NCI-H2171 treated with DMSO at 0.1 percent for 48 hours (cell line): Measurements from ENCODE around the gene BRD8.
"Not testable (repeated sequence)": the region's sequence is repeated elsewhere in the genome, so short reads cannot be mapped to it uniquely, and the experiment has no call there.

Experiments used
- DNase-seq: peaks from one replicate; lab custom pipeline; 2025; lab: John Stamatoyannopoulos, UW

BRD8 gene, protein sequence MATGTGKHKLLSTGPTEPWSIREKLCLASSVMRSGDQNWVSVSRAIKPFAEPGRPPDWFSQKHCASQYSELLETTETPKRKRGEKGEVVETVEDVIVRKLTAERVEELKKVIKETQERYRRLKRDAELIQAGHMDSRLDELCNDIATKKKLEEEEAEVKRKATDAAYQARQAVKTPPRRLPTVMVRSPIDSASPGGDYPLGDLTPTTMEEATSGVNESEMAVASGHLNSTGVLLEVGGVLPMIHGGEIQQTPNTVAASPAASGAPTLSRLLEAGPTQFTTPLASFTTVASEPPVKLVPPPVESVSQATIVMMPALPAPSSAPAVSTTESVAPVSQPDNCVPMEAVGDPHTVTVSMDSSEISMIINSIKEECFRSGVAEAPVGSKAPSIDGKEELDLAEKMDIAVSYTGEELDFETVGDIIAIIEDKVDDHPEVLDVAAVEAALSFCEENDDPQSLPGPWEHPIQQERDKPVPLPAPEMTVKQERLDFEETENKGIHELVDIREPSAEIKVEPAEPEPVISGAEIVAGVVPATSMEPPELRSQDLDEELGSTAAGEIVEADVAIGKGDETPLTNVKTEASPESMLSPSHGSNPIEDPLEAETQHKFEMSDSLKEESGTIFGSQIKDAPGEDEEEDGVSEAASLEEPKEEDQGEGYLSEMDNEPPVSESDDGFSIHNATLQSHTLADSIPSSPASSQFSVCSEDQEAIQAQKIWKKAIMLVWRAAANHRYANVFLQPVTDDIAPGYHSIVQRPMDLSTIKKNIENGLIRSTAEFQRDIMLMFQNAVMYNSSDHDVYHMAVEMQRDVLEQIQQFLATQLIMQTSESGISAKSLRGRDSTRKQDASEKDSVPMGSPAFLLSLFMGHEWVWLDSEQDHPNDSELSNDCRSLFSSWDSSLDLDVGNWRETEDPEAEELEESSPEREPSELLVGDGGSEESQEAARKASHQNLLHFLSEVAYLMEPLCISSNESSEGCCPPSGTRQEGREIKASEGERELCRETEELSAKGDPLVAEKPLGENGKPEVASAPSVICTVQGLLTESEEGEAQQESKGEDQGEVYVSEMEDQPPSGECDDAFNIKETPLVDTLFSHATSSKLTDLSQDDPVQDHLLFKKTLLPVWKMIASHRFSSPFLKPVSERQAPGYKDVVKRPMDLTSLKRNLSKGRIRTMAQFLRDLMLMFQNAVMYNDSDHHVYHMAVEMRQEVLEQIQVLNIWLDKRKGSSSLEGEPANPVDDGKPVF

DNA sequence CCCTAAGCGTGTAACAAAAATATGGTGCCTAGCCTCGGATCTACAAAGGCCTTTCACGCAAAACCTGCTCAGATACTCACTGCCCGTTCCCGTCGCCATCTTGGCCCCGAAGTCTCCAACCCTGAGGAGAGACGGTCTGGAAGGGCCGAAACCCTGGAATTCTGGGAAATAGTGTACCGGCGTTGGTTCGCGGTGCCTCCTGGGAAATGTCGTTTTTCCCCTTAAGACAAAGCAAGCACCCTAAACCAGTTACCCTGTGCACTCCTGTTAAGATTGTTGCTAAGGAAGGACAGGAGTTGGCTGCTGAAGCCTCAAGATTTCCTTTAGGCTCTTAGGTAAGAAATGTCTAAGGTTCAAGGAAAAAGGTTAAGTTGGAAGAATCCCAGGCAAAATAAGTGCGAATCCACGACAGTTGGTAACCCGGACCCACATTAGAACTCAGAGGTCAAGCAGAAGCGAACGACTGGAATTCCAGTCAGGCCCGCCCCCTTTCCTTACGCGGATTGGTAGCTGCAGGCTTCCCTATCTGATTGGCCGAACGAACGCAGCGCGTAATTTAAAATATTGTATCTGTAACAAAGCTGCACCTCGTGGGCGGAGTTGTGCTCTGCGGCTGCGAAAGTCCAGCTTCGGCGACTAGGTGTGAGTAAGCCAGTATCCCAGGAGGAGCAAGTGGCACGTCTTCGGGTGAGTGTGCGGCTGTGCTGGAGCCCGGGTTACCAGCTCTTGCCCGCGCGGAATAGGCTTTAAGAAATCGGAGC is at the start of gene BRD8, which contains the start of gene KIF20A:
BRD8 (minus strand) TSS at position 115 of the 761 bp plus-strand sequence; CDS start at position 99, 16 bp downstream.
KIF20A (plus strand) TSS at position 597 of the 761 bp plus-strand sequence. CDS start 569 bp downstream, outside the sequence.
- DNase-seq, result peak; percentile 93

DNA sequence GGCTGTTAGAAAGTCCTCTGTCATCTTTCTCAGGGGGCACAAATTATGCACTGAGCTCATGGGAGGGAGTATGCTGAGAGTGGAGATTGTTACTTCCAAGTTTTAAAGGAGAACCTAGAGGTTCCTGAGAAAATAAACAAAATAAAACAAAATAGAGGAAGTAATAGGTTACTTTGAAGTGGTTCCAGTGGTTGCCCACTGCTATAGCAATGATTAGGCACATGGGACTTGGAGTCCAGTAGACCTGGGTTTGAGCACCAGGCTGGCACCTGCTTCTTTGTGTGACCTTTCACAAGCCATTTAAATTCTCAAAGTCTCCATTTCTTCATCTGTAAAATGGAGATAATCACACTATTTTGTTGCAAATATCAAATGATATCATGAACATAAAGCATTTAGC is 48.5 kb upstream of the BRD8 start:
- no peak for DNase-seq

DNA sequence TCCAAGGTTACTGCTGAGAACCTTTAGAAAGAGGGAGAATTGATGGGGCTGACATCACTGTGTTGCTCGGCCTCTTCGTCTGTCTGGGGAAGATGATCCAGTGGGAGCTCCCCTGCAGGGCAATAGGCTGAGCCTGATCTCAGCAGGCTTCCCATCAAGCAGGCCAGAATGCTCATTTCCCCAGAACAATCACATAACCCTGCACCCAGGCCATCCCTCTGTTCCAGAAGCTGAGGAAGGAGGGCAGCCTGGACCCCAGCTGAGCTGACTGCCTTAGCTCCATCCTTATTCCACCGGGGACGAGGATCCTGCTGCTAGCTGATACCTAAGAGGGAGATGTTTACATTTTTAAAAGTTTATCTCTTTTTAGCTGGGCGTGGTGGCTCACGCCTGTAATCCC is 46.3 kb upstream of the BRD8 start:
- no peak for DNase-seq

DNA sequence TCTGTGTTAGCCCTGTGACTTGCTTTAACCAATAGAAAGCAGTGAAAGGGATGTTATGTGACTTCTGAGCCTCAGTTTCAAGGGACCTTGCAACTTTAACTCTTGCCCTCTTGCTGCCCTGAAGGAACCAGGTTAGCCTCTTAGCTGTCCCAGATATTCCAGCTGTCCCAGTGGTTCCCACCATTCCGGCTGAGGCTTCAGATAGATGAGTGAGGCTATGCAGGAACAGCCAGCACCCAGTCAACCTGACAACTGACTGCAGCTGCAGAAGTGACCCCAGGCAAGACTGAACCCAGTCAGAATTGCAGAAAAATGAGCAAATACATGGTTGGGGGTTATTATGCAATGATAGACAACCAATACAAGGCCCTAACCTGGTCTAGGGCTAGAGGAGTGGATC is 45.1 kb upstream of the BRD8 start:
- no peak for DNase-seq

DNA sequence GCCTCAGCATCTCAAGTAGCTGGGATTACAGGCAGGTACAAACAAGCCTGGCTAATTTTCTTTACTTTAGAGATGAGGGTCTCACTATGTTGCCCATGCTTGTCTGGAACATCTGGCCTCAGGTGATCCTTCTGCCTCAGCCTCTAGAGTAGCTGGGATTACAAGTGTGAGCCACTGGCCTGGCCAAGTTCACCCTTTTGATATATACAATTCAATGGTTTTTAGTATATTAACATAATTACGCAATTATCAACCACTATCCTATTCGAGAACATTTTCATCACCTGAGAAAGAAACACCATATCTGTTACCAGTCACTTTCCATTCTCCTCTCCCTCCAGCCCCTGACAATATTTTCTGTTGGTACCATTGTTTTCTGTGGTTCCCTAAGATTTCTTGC is 38.4 kb upstream of the BRD8 start:
- DNase-seq, result no peak

DNA sequence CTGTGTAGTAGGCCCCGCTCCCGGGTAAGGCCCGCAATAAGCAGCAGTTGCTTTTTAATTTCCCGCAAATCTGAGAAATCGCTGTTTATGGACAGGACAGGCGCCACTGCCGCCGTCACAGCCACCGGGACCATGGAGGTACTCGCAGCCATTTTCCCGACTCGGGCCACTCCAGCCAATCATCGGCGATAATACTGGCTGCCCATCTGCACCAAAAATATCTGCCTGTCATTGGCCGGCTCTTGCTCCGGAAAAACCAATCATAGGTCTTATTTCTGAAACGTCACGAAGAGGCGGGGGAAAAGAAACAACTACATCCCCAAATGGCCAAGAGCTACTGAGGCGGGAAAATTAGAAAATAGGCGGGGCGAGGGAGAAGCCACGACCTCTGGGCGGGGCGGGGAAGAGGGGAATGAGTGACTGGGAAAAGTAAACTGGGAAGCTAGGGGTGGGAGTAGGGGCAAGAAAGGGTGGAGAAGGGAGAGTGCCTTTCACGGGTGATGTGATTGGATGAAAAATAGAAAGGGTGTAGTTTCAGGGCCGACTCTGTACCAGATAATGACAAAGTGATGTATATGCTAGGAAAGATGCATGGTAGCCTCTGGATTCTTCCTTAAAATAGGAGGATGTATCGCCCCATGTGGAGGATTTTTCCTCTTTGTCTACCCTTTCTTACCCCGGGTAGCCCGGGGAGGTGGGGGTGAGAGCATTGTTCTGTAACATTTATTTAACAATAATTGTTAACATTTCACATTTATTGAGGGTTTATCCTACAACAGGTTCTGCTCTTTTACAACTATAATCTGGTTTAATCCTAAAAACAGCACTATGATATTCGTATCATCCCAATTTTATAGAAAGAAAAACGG is 35.0 kb upstream of the BRD8 start, which contains the start of gene CDC23:
CDC23 (minus strand) TSS at position 163 of the 869 bp plus-strand sequence; CDS start at position 152, 11 bp downstream.
- DNase-seq, result peak; percentile 93

DNA sequence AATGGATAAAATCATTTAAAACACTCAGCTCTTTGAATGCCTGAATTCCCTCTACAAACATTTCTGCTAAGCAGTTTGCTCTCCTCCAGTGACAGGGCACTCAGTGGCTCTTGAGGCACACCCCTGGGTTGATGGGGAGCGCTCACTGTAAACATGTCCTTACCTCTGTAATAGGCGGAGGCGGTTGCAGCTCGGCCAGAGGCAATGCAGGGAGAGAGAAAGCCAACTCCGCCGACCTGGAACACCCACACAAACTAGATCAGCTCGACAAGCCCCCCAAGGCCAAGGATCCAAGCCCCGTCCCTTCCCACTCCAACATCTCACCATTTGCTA is 34.4 kb upstream of the BRD8 start:
- DNase-seq, result peak; percentile 26

DNA sequence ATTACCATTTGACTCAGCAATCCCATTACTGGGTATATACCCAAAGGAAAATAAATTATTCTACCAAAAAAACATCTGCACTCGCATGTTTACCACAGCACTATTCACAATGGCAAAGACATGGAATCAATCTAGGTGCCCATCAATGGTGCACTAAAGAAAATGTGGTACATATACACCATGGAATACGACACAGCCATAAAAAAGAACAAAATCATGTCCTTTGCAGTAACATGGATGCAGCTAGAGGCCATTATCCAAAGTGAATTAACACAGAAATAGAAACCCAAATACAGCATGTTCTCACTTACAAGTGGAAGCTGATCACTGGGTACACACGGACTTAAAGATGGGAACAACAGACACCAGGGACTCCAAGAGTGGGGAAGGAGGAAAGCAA is 32.6 kb upstream of the BRD8 start:
- DNase-seq, result no peak

DNA sequence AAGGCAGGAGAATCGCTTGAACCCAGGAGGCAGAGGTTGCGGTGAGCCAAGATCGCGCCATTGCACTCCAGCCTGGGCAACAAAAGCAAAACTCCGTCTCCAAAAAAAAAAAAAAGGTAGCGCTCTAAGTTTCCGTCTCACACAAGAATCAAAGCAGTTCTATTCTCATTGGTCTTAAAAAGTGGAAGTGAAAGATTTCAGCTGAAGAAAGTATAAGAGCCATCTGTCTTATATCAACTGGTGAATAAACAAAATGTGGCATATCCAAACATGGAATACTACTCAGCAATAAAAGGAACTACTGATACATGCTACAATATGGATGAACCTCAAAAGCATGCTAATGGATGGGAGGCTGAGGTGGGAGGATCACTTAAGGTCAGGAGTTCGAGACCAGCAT is 15.4 kb upstream of the BRD8 start:
- DNase-seq, result not testable (repeated sequence)

DNA sequence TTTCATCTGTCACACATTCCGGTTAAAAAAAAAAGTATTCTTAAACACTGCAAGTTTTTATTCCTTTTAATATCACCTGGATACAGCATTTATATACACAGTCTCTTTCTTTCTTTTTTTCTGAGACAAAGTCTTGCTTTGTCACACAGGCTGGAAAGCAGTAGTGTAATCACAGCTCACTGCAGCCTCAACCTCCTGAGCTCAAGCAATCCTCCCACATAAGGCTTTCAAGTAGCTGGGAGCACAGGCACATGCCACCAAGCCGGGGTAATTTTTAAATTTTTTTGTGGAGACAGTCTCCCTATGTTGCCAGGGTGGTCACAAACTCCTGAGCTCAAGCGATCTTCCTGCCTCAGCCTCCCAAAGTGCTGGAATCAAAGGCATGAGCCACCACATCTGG is 14.4 kb upstream of the BRD8 start:
- DNase-seq, result no peak

DNA sequence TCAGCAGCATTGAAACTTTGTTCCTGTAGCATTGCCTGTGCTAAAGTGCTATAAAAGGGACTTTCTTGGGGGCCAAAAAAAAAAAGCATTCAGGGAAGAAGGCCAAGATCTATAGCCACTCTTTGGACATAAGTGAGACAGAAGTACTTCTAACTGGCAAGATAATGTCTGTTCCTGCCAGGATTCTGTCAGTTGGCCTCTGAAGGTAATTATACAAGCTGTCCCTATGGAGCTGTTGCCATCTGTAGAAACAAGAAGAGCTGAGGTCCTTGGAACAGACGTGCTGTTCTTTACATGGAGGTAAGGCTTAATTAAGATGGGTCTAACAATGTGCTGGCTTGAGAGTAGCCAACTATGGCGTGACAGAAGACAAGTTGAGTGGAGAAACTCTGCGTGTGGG is 10.2 kb upstream of the BRD8 start:
- DNase-seq, result peak; percentile 1

DNA sequence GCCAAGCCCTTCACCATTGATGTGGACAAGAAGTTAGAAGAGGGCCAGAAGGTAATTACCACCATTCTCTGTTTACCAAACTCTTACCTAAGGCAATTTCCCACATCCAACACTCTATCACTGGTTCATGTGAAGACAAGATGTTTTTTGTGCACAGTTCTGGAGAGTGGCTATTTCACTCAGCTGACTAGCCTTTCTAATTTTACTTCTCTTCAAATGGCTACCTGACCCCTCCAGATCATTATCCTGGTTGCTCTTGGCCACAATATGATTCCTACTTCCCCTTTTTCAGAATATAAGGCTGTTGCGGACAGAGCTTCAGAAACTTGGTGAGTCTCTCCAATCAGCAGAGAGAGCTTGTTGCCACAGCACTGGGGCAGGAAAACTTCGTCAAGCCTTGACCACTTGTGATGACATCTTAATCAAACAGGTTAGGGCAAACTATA is 7.6 kb upstream of the BRD8 start:
- DNase-seq, result no peak

DNA sequence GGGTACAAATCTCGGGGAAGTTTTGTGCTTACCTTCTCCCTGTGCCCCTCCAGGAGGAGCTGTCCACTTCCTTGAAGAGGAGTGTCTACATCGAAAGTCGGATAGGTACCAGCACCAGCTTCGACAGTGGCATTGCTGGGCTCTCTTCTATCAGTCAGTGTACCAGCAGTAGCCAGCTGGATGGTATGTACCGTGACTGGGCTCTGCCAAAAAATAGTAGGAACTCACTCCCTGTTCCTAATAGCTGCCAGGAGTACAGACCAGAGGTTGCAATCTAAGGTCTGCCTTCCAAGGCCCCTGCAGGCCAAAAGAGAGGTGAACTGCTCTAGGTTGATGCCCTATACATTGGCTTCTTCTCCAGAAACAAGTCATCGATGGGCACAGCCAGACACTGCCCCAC is 4.4 kb upstream of the BRD8 start:
- no peak for DNase-seq

DNA sequence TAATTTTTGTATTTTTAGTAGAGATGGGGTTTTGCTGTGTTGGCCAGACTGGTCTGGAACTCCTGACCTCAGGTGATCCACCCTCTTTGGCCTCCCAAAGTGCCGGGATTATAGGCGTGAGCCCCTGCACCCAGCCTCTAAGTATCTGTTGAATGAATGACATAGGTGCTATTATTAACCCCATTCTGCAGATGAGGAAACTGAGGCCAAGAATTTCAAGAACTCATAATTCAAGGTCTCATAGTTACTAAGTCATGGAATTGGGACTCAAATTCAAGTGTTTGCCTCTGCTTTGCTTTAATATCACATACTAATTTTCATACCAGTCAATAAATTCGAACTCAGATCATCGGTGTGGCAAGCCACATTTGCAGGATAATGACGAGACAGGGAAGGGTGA is 2.4 kb upstream of the BRD8 start:
- no peak for DNase-seq

DNA sequence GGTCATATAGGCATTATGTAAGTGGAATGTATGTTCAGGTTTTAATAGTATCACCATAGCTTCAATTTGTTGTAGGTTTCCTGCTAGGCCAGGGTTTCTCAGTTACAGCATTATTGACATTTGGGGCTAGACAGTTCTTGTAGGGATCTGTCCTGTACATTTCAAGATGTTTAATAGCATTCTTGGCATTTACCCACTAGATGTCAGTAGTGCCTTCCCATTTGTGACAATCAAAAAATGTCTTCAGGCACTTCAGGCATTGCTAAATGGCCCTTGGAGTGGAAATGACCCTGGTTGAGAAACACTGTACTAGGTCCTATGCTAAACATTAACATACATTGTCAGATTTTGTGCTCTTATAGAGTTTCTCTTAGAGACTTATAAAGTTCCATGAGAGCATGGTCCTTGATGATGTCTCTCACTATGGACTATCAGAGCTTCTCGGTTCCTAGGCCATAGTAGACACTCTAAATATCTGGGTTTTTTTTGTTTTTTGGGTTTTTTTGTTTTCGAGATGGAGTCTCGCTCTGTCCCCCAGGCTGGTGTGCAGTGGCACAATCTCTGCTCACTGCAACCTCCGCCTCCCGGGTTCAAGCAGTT is 1.9 kb upstream of the BRD8 start:
- peak; percentile 56 for DNase-seq

DNA sequence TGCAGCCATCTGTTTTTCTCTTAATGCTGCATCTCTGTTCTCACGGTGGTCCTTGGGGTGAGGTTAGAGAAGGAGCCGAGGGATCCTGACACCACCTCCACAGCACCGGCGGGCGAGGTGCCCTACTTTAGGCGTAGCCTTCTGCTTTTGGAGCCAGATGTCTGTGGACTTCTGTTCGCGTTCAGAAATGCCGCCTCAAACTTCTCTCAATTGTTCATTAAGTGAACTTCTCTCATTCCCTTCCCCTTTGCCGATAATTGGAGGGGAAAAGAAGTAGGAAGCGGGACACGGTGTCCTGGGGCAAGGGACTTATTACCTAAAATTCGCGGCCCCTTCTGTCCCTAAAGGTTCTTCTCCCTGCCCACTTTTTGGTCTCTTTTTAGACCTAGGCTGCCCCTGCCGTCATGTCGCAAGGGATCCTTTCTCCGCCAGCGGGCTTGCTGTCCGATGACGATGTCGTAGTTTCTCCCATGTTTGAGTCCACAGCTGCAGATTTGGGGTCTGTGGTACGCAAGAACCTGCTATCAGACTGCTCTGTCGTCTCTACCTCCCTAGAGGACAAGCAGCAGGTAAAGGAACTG is 937 bp upstream of the BRD8 start:
- DNase-seq, result peak; percentile 2

DNA sequence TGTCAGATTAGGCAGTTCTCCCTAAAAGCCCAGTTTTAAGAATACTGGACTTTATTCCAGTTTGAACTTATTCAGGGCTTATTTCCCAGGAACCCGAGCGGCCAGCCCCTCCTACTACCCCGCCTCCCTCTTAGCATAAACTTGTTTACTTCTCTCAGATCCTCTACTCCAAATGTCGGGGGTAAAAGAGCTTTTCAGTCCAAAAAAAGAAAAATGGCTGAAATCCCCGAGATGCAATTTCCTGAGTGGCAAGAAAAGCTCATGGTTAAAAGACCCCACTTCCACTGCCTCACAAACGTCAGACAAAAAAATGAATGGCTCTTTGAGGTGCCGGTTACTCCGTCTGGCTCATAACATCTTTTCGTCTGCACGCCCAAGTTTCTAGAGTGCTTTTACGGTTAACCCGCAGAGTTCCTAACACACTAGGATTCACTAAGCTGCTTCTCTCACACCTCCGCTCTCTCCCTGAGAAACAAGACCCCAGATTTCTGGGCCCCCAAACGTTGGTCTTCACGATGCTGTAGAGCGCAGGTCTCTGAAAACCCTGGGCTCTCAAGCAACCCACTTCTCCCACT is 402 bp downstream of the BRD8 start:
- peak; percentile 36 for DNase-seq

DNA sequence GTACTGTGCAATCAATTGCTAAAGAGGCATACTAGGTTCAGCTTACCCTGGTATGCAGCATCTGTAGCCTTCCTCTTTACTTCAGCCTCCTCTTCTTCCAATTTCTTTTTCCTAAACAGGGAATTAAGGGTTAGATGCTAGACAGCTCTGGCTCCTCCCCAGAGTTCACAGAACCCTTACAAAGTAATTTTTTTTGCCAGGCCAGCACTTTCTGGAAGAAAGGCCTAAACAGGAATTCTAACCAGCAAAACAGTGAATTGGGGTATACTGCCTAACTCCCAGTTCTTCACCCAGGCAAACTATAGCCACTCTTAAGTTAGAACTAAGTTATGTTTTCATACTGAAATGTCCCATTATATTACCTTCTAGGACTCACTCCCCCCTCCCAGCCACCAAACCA is 8.1 kb downstream of the BRD8 start:
- DNase-seq, result no peak

DNA sequence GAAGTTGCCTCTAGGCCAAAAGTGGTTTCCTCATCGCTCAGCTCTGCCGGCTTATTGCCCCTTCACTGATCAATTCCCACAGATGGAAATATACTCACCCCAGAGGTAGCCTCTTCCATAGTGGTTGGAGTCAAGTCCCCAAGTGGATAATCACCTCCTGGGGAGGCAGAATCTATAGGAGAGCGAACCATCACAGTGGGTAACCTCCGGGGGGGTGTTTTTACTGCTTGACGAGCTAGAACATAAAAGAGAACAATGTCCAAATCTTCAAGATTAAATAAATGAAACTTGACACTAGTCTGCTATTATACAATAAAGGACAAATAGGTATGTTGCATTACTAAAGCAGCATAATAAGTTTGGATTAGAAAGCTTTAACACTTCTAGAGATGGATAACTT is 9.3 kb downstream of the BRD8 start:
- DNase-seq, result no peak
